Measurements from ENCODE around the gene RPL36. TPM values are rescaled to one million over a fixed set of nuclear protein-coding genes. Genes with fewer than 3 reads are reported as not detected.
"Not testable (repeated sequence)": the region's sequence is repeated elsewhere in the genome, so short reads cannot be mapped to it uniquely, and the experiment has no call there.

Gene RPL36
- total and polyA plus RNA-seq, 2 donors (not counting 3 experiments of a cell fraction or from before 2014, with no cell fraction given), result 1,033 to 1,084 TPM

- POLR2A ChIA-PET; intact Hi-C loops (cut with micrococcal nuclease); H3K79me2 ChIP-seq (ENCODE audit: control insufficient read depth, insufficient read depth, low read length); H3K4me2 ChIP-seq (ENCODE audit: insufficient read depth, low read length); H3K9ac ChIP-seq (replicated peaks; ENCODE audit: extremely low read depth, insufficient read depth, low read length); dilution Hi-C loops (cut with MboI; ENCODE audit: extremely low pct_ligation_motif_present, low sequenced_read_pairs); H3K9me3 ChIP-seq (replicated peaks; ENCODE audit: control insufficient read depth, insufficient read depth, low read length); H2AFZ ChIP-seq (ENCODE audit: low read depth, low read length); DNase-seq (ENCODE audit: low read depth, low spot score); BruUV-seq (replicated peaks); H3K27ac ChIP-seq (ENCODE audit: insufficient read depth, low read depth, low read length); H3K9me1 ChIP-seq (replicated peaks; ENCODE audit: control insufficient read depth, extremely low read depth, insufficient read depth, low read length); FAIRE-seq; CTCF ChIA-PET; H3K4me1 ChIP-seq (ENCODE audit: control insufficient read depth, extremely low read depth, insufficient read depth, low read length); H3K4me3 ChIP-seq (replicated peaks in 1 of 3; ENCODE audit: insufficient read depth in 1 of 3, low read depth in 1 of 3, low read length in 3 of 3); H4K20me1 ChIP-seq (replicated peaks; ENCODE audit: control insufficient read depth, extremely low read depth, insufficient read depth, low read length); H3K27me3 ChIP-seq (ENCODE audit: control insufficient read depth in 2 of 2, insufficient read depth in 2 of 2, low read length in 2 of 2): not testable (repeated sequence)
- H3K36me3 ChIP-seq (ENCODE audit: control insufficient read depth in 2 of 2, extremely low read depth in 1 of 2, insufficient read depth in 2 of 2, low read length in 2 of 2), result peaks cover 15 to 33% of the 10 kb centered on the region in 2 experiments
Measured at GRCh38 chr19:5702053-5702410, 11.9 kb downstream of the RPL36 start.

- Histone ChIP-seq H3K79me2 (ENCODE audit: control insufficient read depth, insufficient read depth, low read length) (no peaks in the 10 kb centered on the region), H3K4me2 (ENCODE audit: insufficient read depth, low read length) (no peak overlapping the region), H3K36me3 (ENCODE audit: control insufficient read depth in 2 of 2, extremely low read depth in 1 of 2, insufficient read depth in 2 of 2, low read length in 2 of 2) (peaks cover 11 to 38% of the 10 kb centered on the region in 2 experiments), H3K4me3 (replicated peaks in 1 of 3; ENCODE audit: insufficient read depth in 1 of 3, low read depth in 1 of 3, low read length in 3 of 3) (no peak overlapping the region), H3K27ac (ENCODE audit: insufficient read depth, low read depth, low read length) (no peak overlapping the region), H3K9ac (replicated peaks; ENCODE audit: extremely low read depth, insufficient read depth, low read length) (no peak overlapping the region), H3K4me1 (ENCODE audit: control insufficient read depth, extremely low read depth, insufficient read depth, low read length) (peaks cover 2% of the 10 kb centered on the region), H3K9me3 (replicated peaks; ENCODE audit: control insufficient read depth, insufficient read depth, low read length) (no peaks in the 10 kb centered on the region), H3K9me1 (replicated peaks; ENCODE audit: control insufficient read depth, extremely low read depth, insufficient read depth, low read length) (no peaks in the 10 kb centered on the region), H2AFZ (ENCODE audit: low read depth, low read length) (no peak overlapping the region), H3K27me3 (ENCODE audit: control insufficient read depth in 2 of 2, insufficient read depth in 2 of 2, low read length in 2 of 2) (no peaks in the 10 kb centered on the region), H4K20me1 (replicated peaks; ENCODE audit: control insufficient read depth, extremely low read depth, insufficient read depth, low read length) (no peaks in the 10 kb centered on the region)
- no TSS peak for BruUV-seq (replicated peaks)
- ChIA-PET POLR2A (no interaction called here), CTCF (interaction anchor here (0.9 kb wide), 1 partner anchor 14 kb away, joined by 3 read pairs; the partner anchor contains the start of gene RPL36)
- FAIRE-seq, result no peak
- intact Hi-C loops (cut with micrococcal nuclease), result no loop called here
- no peak for TF ChIP-seq POLR2AphosphoS5 (IDR thresholded peaks at IDR 0.05; ENCODE audit: insufficient read depth, low read depth, low read length)
- TF ChIP-seq MYC (IDR thresholded peaks at IDR 0.05; ENCODE audit: low read depth, low read length), result no peak
- TF ChIP-seq MAX (IDR thresholded peaks at IDR 0.05; ENCODE audit: insufficient read depth, insufficient read length), result no peak
- no peak for TF ChIP-seq POLR2A (IDR thresholded peaks at IDR 0.05; ENCODE audit: low read depth, low read length)
- no peak for TF ChIP-seq FOS (IDR thresholded peaks at IDR 0.05; ENCODE audit: borderline replicate concordance, insufficient read depth, low read length)
- TF ChIP-seq CTCF (IDR thresholded peaks at IDR 0.05; ENCODE audit: extremely low read depth in 1 of 2, insufficient read depth in 1 of 2, low read depth in 1 of 2, low read length in 2 of 2), result no peak
- no peak for TF ChIP-seq GATA2 (IDR thresholded peaks at IDR 0.05; ENCODE audit: insufficient read depth, insufficient read length, low read depth, low read length)
- dilution Hi-C loops (cut with MboI; ENCODE audit: extremely low pct_ligation_motif_present, low sequenced_read_pairs), result no loop called here
- no peak for DNase-seq (ENCODE audit: low read depth, low spot score)
Measured at GRCh38 chr19:5703819-5704818, 14.0 kb downstream of the RPL36 start.
